NCI-H446 (cell line): ENCODE data around the gene SPRR1A.

Source experiments
- DNase-seq, 2 experiments: peaks; one replicate each; lab custom pipeline; 2025; lab: John Stamatoyannopoulos, UW

SPRR1A gene

GRCh38 chr1:152983743-152984142 lies at the start of gene SPRR1A:
Gene SPRR1A, plus strand, starts transcription at chr1:152984081. Its CDS starts 1,150 bp downstream, at chr1:152985231.
- DNase-seq, result no peak

- DNase-seq, result no peak
These were observed 43.3 kb upstream of the SPRR1A start for GRCh38 chr1:152940614-152941013.

GRCh38 chr1:152941037-152941711 lies 42.7 kb upstream of the SPRR1A start:
- no peak for DNase-seq

GRCh38 chr1:152942161-152942560 lies 41.7 kb upstream of the SPRR1A start:
- DNase-seq, result no peak

GRCh38 chr1:152946248-152946647 lies 37.6 kb upstream of the SPRR1A start:
- DNase-seq, result no peak

GRCh38 chr1:152946651-152947256 lies 37.1 kb upstream of the SPRR1A start, which contains the start of gene SPRR5:
Gene SPRR5, plus strand, starts transcription at chr1:152947206. Its CDS starts 1,349 bp downstream, at chr1:152948555.
- DNase-seq, result no peak

GRCh38 chr1:152951711-152952110 lies 32.2 kb upstream of the SPRR1A start:
- DNase-seq, result no peak

GRCh38 chr1:152953761-152954160 lies 30.1 kb upstream of the SPRR1A start:
- no peak for DNase-seq

GRCh38 chr1:152954436-152954835 lies 29.4 kb upstream of the SPRR1A start:
- no peak for DNase-seq

GRCh38 chr1:152957561-152957960 lies 26.3 kb upstream of the SPRR1A start:
- DNase-seq, result no peak

- no peak for DNase-seq
These were observed 24.6 kb upstream of the SPRR1A start for GRCh38 chr1:152959273-152959672.

- DNase-seq, result no peak
These were observed 24.0 kb upstream of the SPRR1A start for GRCh38 chr1:152959801-152960451.

- no peak for DNase-seq
These were observed 23.3 kb upstream of the SPRR1A start for GRCh38 chr1:152960452-152961044.

GRCh38 chr1:152961226-152961891 lies 22.5 kb upstream of the SPRR1A start:
- no peak for DNase-seq

GRCh38 chr1:152962876-152963415 lies 20.9 kb upstream of the SPRR1A start:
- DNase-seq, result no peak

- DNase-seq, result no peak
These were observed 19.3 kb upstream of the SPRR1A start for GRCh38 chr1:152964536-152964935.

GRCh38 chr1:152965853-152966252 lies 18.0 kb upstream of the SPRR1A start:
- no peak for DNase-seq

- DNase-seq, result no peak
These were observed 16.7 kb upstream of the SPRR1A start for GRCh38 chr1:152967201-152967600.

GRCh38 chr1:152968248-152968647 lies 15.6 kb upstream of the SPRR1A start:
- DNase-seq, result no peak

GRCh38 chr1:152969036-152969435 lies 14.8 kb upstream of the SPRR1A start:
- DNase-seq, result no peak

- DNase-seq, result no peak
These were observed 13.4 kb upstream of the SPRR1A start, which contains the start of gene SPRR4 for GRCh38 chr1:152970495-152970894. Gene SPRR4, plus strand, starts transcription at chr1:152970648. Its CDS starts 1,243 bp downstream, at chr1:152971891.
